NCI-H2196 (cell line): Measurements from ENCODE around the gene FSTL4.
"Not testable (repeated sequence)": the region's sequence is repeated elsewhere in the genome, so short reads cannot be mapped to it uniquely, and the experiment has no call there.

Source experiments
- DNase-seq: peaks from one replicate; lab custom pipeline; 2025; ENCODE audit not compliant: unreplicated experiment; lab: John Stamatoyannopoulos, UW

Gene FSTL4

DNA sequence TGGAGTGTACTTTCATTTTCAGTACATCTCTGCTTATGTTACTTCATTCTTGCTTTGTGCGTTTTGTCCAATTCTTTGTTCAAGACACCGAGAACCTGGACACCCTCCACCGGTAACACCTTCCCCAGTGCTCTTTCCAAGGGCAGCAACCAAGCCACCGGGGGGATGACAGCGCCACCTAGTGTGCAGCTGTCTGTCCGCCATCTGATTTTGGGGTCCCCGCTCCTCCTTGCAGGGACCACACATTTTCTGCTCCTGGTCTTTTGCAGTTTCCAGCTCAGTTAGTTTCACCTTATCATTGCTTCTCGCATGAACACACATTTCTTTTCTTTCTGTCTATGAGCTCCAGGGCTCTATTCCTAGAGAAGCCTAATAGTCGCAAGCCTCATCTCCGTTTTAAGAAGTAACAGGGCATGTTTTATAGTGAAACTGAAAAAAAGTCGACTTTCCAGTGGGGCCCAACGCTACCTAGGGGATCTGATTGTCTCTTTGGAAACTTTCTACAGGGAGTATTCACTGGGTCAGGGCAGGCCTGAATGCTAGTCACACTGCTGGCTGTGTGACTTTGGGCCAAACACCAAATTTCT is 152.1 kb downstream of the FSTL4 start:
- DNase-seq, result peak; percentile 6

DNA sequence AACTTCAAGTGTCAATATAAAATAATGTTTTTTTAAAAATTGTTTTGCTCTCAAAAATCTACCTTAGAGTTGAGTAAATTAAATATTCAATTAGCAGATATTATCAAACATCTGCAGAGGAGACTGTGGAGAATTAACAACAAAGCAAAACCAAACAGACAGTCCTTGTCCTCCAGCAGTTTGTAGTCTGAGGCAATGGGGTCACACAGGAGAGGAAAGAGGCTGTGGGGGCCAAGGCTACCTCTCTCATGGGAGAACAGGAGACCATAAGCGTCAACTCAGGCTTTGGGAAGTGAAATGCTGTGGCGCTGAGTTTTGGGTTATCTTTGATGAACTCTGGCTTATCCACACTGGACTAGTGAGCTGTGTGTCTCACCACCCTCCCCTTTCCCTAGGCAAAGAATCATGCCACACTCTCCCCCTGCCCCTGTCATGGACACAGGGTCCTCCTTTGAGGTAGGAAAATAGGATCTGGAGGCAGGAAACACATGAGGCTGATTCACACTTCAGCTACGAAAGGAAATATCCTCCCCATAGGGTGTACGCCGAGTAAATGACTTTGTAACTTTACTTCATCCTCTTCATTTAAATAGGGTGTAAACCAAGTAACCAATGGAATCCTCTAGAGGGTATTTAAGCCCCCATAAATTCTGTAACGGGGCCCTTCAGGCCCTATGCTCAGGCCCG is 152.7 kb downstream of the FSTL4 start:
- DNase-seq, result no peak

DNA sequence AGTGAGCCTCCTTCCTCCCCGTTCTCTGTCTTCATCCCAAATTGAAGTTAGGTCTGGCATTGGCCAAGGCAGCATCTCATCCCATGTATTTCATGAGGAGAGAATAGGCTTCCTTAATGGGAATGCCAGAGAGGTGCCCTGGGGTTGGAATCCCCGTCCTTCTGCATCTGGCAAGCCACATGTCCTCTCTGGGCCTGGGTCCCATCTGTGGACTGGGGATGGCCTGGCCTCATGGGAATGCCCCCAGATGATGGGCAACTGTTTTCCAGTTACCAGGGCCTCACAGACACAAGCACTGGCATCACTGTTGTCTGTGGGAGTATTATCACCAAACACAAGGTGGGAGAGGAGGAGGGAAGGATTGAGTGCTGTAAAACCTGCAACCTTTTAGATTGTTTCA is 153.9 kb downstream of the FSTL4 start:
- no peak for DNase-seq

DNA sequence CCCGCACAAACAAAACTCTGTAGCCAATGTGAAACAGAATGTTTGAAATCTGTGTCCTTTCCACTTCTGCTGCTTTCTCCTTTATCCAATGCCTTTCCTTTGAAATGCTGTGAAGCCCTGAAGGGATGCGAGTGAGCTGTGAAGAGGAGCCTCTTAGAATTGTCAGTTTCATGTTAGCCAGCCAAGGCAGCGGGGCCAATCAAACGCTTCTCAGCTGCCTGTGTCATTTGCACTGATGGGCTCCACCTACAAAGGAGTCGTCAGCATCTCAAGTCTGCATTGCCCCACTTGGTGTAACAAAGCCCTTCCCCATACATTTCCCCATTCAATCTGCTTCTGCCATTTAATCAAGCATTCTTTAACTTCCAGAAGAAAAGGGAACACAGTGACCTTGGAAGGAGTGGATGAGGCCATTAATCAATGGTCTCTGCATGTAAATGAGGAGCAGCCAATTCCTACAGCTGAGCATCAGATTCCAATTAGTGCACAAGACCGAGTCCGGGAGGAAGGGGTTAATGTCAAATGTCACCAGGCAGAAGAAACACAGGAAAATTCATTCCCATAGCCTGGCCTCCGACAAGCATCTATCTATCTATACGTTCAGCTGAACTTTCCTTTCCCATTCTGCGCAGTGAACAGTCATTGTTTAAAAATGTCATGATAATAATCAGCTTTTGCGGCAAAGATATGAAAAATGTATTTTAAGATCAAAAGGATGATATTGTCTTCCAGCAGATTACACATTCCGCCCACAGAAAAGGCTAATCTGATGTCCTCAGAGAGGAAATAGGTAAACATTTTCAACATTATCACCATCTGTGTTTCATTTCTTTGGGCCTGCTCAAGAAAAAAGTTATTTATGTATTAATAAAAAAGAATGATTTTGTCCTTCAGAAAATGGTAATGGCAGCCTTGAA is 154.6 kb downstream of the FSTL4 start:
- no peak for DNase-seq

DNA sequence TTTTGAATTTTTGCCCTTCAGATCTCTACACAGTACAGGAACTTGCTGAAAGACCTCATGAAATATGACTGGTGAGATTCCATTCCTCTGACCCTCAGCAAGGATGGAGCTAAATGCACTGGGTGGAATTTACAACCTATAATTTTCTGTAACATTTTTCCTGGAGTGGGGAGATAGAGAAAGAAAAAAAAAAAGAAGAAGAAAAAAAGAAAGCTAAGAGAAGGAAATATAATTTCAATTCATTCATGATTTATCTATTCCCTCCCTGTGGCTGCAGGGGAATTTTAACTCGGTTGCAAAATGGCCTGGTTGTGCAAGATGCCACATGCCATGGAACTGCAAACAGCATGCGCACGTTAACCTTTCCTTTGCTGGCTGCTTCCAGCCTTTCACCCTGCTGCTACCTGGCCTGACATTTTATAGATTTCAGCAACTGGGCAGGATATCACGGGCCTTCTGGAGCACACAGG is 155.4 kb downstream of the FSTL4 start:
- DNase-seq, result no peak

DNA sequence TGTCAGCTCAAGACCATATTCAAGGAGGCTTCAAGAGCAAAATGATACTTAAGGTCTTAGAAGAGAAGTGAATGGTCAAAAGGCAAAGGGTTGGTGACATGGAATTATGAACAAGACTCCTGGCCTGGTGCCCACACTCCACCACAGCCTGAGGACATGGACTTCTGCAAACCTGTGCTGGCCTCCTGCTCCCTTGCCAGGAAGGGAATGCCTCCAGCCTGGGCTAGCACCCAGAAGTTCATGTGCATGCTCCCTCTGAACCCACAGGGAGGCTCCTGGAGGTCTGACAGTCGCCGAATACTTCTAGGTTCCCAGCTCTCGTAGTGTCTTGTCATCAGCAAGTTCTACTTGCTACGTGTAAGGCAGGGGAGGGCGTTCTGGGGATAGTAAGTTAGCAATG is 156.7 kb downstream of the FSTL4 start:
- no peak for DNase-seq

DNA sequence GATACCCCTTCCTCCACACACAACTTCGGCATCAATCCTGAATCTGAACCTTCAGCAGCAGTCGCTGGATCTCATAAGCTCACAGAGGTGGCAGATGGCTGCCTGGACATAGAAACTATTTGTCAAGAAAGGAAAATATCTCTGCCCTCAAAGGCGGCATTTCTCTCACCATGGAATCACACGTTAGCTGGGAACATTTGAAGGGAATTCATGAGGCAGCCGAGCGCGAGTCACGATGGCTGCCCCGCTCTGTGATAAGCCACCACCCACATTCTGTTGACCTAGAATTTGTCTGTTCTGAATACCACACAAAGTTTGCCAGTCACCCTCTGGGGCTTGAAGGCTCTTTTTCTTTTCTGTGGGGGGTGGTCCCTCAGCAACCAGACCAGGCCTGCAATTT is 157.9 kb downstream of the FSTL4 start:
- DNase-seq, result no peak

DNA sequence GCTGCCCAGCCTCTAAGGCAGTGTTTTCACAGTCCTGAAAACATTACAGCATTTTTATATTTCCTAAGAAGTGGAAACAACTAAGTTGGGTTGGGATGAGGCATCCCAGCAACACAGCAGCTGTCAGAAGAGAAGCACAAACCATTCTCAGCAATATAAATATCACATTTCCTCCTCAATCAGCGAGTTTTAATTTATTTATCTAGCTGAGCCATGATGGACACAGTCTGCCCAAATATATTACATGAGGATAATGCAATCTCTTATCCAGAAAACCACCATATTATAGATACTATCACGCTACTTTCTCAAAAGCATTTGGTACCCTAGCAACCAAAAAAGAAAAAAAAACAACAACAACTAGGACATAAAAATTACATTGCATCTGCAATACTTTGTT is 158.5 kb downstream of the FSTL4 start:
- no peak for DNase-seq

DNA sequence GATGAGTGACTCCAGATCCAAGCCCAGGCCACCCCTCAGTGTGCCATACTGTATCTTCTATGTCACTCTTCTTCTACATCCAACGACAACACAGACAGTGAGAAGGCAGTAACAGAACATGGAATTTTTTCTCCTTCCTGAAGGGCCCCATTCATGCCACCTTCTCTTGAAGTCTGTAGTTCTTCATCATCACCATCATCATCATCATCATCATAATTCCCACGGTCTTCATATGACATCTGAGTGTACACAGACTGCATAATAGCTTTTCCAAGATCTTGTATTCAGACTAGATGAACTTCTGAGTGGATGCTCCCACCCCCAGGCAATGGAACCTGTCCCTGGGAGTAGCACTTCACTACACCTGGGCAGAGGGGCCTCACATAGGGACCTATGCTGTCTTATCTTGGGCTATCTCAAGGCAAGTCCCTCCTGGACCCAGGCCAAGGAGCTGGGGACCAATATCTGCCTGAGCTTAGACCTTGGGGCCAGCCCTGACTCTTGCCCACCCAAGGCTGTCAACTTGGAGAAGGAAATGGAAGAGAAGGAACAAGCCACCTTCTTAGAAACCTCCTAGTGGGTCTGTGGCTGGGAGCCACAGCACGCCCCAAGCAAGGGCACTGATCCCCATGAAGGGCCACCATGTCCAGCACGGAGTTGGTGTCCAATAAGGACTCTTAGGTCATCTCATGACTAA is 159.1 kb downstream of the FSTL4 start:
- DNase-seq, result no peak

DNA sequence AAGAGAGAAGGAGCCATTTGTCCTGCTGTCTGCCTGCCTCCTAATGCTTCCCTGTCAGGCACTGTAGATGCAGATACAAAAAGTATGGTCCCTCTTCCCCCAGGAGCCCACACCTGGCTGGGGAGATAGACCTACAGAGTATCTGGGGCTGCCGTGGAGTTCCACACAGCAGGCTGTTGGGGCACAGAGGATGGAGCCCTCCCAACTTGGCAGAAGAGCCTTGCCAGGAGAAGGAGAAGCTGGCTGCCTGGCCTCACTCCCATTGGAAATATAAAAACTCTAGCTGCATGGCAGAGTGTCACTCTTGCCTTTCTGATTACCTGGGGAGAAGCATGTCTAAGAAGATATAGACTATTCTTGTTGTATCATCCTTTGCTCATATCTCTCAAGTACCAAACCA is 160.4 kb downstream of the FSTL4 start:
- DNase-seq, result no peak

DNA sequence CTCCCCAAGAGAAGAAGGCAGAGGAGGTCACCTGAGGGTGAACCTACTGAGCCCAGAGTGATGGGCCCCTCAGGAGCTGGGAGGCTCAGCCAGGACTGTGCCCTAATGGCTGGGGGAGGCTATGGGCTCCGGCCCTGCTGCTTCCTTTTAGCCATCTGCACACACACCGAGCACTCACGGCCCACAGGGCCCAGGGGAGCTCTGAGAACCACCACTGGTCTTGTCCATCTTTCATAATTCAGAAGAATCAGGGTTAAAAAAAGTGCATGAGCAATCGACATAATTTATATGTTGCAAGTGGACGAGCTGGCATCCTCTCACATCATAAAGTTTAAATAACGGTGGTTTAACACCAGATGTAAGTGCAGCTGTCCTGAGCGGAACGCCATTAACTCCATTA is 162.1 kb downstream of the FSTL4 start:
- no peak for DNase-seq

DNA sequence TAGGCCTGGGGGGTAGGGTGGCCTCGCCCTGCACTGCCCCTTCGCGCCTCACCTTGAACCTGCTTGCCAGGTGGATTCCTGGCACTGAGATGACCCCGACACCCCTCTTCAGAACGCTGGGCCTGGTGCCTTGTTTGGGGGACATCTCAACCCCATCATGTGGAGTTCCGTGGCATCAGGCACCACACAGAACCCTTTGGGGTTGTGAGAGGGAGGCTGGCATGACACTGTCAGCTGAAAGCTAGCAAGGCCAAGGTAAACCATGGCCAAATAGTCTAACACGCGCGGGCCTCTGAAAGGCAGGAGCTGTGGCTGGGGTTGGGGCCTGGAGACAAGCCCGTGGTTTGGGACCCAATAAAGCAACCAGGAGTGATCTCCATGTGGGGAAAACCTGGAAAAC is 163.2 kb downstream of the FSTL4 start:
- DNase-seq, result no peak

DNA sequence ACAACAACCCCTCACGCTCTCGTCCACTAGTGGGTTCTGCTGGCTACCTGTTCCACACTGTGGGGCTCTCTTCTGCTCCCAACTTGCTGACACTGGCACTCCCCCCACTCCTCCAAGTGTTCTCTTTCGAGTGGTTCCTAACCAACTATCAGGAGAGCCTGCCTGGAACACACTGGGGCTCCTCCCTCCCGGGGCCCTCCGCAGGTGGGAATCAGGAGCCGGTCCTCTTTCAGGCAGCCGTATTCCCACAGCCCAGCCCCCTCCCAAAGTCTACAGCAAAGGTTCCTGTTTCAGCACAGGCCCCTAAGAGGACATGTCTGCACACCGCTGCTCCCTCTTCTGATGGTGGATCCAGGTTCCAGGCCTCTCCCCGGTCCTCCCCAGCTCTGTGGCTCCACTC is 165.9 kb downstream of the FSTL4 start:
- DNase-seq, result no peak

DNA sequence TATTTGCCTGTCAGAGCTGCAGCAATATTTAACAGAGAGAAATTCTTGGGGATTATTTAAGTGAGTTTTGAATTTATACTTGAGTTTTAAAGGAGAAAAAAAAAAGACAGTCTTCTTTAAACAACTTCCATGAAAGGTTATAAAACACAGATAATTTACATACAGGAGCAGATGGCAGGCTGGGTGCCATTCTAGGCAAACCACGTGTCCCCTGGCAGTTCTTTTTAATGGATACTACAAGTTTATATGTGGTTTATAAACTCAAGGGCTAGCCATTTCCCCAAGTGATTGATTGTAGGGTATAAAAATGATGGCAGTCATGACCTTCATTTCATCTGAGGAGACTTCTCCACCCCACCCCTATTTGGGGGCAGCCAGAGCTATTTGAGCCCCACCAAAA is 166.6 kb downstream of the FSTL4 start:
- DNase-seq, result no peak

DNA sequence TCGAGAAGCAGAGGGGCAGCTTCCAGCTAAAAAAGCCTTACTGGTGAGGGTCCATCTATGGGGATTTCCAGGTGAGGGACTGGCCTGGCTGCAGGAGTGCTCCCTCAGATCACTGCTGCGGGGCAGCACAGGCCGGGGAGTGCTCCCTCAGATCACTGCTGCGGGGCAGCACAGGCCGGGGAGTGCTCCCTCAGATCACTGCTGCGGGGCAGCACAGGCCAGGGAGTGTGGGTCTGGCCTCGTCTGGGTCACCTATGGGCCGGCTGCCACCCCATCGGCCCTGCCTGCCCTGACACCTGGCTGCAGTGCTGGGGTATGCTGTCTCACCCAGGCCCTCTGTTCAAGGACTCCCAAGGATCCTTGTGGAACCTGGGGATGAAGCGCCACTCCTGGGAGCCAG is 167.1 kb downstream of the FSTL4 start:
- DNase-seq, result not testable (repeated sequence)

DNA sequence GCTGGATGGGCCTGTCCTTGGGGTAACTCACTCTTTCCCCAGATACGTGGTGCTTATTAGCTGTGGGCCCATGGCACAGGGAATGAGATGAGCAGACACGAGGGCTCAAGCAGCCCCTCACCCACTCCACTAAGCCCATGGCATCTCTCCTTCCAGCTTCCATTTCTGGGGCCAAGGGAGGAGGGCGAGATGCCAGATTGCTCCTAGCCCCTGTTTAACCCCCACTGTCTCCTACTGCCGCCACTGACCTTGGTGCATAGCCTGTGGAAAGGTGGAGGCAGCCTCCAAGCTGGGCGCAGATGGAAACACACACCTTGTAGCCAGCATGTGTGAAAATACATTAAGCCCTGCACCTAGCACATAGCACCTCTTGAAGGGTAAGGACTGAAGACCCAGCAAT is 167.6 kb downstream of the FSTL4 start:
- no peak for DNase-seq

DNA sequence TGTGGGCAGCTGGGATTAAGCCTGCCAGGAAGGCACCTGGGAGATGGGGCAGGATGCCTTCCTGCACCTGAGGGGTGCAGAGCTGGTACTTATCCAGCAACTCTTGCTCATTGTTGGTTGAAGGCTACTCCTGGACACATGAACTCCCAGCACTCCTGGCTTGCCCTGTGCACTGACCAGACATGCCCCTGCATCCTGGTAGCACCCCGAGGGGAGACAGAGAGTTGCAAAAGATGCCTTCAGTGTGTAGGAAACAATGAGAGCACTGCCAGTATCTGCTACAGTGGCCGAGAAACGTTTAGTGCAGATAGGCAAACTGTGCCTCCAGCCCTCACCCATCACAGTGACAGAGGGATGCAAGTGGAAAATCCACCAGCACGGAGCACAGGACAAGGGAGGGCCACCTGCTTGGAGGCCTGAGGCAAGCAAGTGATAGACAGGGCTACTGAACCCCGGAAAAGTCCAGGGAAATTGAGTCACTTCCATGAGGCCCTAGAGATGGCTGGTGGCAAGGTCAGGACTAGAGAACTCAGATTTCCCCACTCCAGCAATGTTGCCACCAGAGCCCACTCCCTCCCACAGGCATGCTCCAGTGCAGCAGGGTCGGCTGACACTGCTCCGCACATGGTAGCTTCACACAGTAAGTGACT is 171.1 kb downstream of the FSTL4 start:
- DNase-seq, result no peak

DNA sequence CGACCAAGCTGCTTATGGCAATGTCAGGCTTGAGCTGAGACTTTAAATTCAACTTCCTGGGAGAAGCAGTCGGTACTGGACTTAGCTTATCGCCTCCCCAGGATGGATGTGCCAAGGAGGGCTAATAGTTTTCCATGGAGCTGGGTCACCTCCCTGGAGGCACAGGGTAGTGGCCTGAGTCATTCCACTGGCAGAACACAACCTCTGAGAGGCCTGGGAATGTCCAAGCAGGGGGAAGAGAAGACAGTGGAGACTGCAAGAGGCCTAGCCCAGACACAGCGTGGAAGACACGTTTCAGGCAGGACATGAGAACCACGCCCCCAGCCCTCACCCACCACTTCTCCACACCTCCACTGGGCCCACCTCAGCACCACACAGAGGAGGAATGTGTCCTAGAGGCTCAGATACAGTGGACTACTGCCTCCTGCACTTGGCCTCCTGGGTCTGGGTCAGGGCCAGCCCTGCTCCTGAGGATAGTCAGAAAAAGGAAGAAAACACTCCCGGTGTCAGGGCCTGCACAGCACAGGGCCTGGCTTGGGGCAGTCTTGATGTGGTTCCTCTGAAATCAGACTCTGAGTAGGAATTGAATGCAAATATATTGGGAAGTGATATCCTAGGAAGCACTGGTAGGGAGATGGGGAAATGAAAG is 171.8 kb downstream of the FSTL4 start:
- no peak for DNase-seq

DNA sequence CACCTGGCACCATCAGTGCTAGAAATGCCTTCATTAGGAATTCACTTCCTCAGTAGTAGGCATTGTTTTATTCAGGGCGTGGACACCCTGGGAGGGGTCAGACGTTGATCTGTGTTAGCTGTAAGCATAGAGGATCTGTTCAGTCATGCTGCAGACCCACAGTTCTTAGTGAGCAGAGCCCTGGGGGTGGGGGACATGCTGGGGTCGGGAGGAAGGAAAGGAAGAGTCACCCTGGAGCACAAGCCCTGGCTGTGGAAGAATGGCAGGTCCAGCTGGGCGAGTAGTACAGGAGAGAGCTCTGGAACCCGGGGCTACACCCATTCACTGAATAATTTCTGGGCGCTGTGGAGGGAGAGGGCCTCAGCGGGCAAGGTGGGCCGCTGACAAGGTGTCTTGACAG is 172.5 kb downstream of the FSTL4 start:
- no peak for DNase-seq

DNA sequence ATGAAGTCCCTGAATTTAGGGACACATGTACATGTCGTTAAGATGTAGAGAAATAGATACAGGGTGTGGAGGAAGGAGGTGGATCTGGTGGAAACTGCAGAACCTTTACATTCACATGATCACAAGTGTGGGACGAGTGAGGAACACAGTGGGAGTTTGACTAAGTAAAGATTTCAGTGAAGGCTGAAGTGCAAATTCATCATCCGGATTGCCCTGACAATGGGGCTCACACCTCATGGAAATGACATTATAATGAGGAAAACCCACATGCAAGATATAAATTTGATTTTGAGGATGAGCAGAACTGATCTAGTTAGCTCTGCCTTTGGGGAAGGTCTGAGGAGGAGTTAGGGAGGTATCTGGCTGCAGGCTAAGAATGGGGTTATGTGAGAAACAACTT is 173.9 kb downstream of the FSTL4 start:
- no peak for DNase-seq
